GM19395 (cell line): ENCODE measurements around the gene AKAP11.

Source experiments
- ATAC-seq: cut with Tn5 transposase; IDR thresholded peaks from one replicate; pipeline ENCODE4 v1.9.1; 2021; ENCODE audit warnings: mild to moderate bottlenecking, moderate library complexity; ENCODE audit not compliant: unreplicated experiment

AKAP11 gene

GRCh38 chr13:42271337-42272114 is 426 bp upstream of the AKAP11 start:
- ATAC-seq = peak; percentile 87

- ATAC-seq = no peak
These were observed 838 bp downstream of the AKAP11 start for GRCh38 chr13:42272804-42273175.

GRCh38 chr13:42274386-42275097 is 2.6 kb downstream of the AKAP11 start:
- no peak for ATAC-seq

- peak; percentile 44 for ATAC-seq
These were observed 3.1 kb downstream of the AKAP11 start for GRCh38 chr13:42275098-42275471.

GRCh38 chr13:42275506-42275905 is 3.6 kb downstream of the AKAP11 start:
- ATAC-seq = no peak

GRCh38 chr13:42276683-42277082 is 4.7 kb downstream of the AKAP11 start:
- no peak for ATAC-seq

- ATAC-seq = no peak
These were observed 5.8 kb downstream of the AKAP11 start for GRCh38 chr13:42277618-42278276.

GRCh38 chr13:42279080-42279479 is 7.1 kb downstream of the AKAP11 start:
- no peak for ATAC-seq

GRCh38 chr13:42279986-42280385 is 8.0 kb downstream of the AKAP11 start:
- no peak for ATAC-seq

- no peak for ATAC-seq
These were observed 8.6 kb downstream of the AKAP11 start for GRCh38 chr13:42280537-42280936.

GRCh38 chr13:42283574-42283973 is 11.6 kb downstream of the AKAP11 start:
- ATAC-seq = no peak

GRCh38 chr13:42284068-42284467 is 12.1 kb downstream of the AKAP11 start:
- no peak for ATAC-seq

- ATAC-seq = no peak
These were observed 26.4 kb downstream of the AKAP11 start for GRCh38 chr13:42298392-42298791.

GRCh38 chr13:42305503-42305902 is 33.6 kb downstream of the AKAP11 start:
- no peak for ATAC-seq

GRCh38 chr13:42307461-42307860 is 35.5 kb downstream of the AKAP11 start:
- no peak for ATAC-seq

GRCh38 chr13:42312817-42313431 is 41.0 kb downstream of the AKAP11 start:
- no peak for ATAC-seq

GRCh38 chr13:42318570-42318969 is 46.6 kb downstream of the AKAP11 start:
- no peak for ATAC-seq

GRCh38 chr13:42320375-42320787 is 48.4 kb downstream of the AKAP11 start:
- ATAC-seq = no peak

GRCh38 chr13:42322806-42323205 is 50.9 kb downstream of the AKAP11 start:
- no peak for ATAC-seq

- no peak for ATAC-seq
These were observed 52.8 kb downstream of the AKAP11 start for GRCh38 chr13:42324704-42325103.

GRCh38 chr13:42327725-42328124 is 55.8 kb downstream of the AKAP11 start:
- ATAC-seq = no peak
